ENCODE results near the gene LMO2. TPM values are rescaled to one million over a fixed set of nuclear protein-coding genes. Genes with fewer than 3 reads are reported as not detected.
"Not testable (repeated sequence)": the region's sequence is repeated elsewhere in the genome, so short reads cannot be mapped to it uniquely, and the experiment has no call there.

The LMO2 gene
- total and polyA plus RNA-seq, 2 experiments from 2014 or later: 25.6 to 33.4 TPM

- Histone ChIP-seq H3K4me3 (no peak overlapping the region), H3K27ac (no peak overlapping the region), H3K4me1 (ENCODE audit: low read depth) (peaks cover 25% of the 10 kb centered on the region), H3K27me3 (no peaks in the 10 kb centered on the region), H3K9me3 (ENCODE audit: low read depth) (no peaks in the 10 kb centered on the region), H3K36me3 (no peaks in the 10 kb centered on the region)
- no peak for TF ChIP-seq CTCF (IDR thresholded peaks at IDR 0.05; ENCODE audit: low read depth, low read length)
- DNase-seq (ENCODE audit: low read depth in 1 of 2, low spot score in 1 of 2): no peak
These were observed 42.6 kb upstream of the LMO2 start for GRCh38 chr11:33934450-33934849.

DNA sequence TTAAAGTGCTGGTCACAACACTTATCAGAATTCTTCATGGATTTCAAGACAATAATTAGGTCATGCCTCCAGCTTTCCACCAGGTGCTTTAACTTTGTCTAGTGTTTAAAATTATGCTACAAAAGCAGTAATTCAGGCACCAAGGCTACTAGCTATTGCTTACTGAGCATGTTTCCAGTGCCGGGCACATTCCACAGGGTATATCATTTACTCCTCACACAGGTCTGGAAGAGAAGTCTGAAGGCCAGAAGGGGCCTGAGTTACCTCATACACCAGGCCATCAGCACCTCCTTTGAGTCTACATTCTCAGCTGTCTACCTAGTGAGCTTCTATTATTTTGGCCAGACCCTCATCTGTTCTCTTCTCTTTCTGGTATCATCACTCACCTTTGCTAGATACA lies 41.7 kb upstream of the LMO2 start:
- Histone ChIP-seq H3K4me1 (ENCODE audit: low read depth) (peaks cover 25% of the 10 kb centered on the region), H3K4me3 (no peak overlapping the region), H3K36me3 (no peaks in the 10 kb centered on the region), H3K27me3 (no peaks in the 10 kb centered on the region), H3K9me3 (ENCODE audit: low read depth) (no peaks in the 10 kb centered on the region), H3K27ac (no peak overlapping the region)
- DNase-seq (ENCODE audit: low read depth in 1 of 2, low spot score in 1 of 2): no peak
- no peak for TF ChIP-seq CTCF (IDR thresholded peaks at IDR 0.05; ENCODE audit: low read depth, low read length)

DNA sequence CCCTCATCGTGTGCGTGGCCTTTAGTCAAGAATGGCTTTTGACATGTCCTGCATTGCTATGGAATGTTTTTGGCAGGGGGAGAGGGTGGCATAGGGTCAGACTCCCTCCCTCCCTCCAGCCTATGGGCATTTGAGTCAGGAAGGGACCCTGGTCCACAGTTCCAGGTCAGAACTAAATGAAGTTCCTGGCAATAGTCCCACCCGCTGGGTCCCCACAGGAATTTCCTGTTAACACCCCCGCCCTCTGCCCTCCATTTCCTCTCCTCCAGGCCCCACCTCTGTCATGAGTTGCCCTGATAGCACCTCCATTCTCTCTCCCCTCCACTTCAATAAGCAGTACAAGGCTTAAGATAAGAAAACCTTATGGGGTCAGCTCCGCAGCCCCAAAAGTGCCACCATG lies 40.8 kb upstream of the LMO2 start:
- Histone ChIP-seq H3K27ac (no peak overlapping the region), H3K4me3 (no peak overlapping the region), H3K9me3 (ENCODE audit: low read depth) (no peaks in the 10 kb centered on the region), H3K27me3 (no peaks in the 10 kb centered on the region), H3K36me3 (no peaks in the 10 kb centered on the region), H3K4me1 (ENCODE audit: low read depth) (peaks cover 25% of the 10 kb centered on the region)
- no peak for TF ChIP-seq CTCF (IDR thresholded peaks at IDR 0.05; ENCODE audit: low read depth, low read length)
- DNase-seq (ENCODE audit: low read depth in 1 of 2, low spot score in 1 of 2): no peak

DNA sequence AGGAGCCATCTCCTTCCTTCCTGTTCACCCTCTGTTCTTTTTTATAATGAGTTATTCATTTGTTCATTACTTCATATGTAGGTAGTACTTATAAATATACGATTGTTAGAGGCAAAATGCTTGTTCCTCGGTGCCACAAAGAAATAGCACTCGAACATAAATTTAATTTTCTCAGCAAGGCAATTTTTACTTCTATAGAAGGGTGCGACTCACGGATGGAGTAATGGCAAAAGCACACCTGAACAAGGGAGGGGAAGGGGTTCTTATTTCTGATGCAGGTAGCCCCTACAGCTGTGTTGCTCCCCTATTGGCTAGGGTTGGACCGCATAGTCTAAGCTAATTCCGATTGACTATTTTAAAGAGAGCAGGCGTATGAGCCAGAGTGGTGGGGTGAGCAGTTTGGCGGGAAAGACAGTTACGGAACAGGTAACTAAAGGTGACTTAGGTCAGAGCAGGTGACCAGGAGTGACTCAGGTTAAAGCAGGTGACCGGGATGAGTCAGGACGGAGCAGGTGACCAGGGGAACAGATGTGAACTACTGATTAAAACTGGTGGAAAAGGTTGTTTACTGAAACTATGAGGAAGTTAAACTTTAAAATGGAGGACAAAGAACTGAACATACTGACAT lies 40.0 kb upstream of the LMO2 start:
- H3K9me3 ChIP-seq (ENCODE audit: low read depth); H3K36me3 ChIP-seq; H3K27ac ChIP-seq; DNase-seq (ENCODE audit: low read depth in 1 of 2, low spot score in 1 of 2); H3K27me3 ChIP-seq; H3K4me3 ChIP-seq: not testable (repeated sequence)
- peaks cover 16% of the 10 kb centered on the region for H3K4me1 ChIP-seq (ENCODE audit: low read depth)

GRCh38 chr11:33931067-33931466 lies 39.2 kb upstream of the LMO2 start:
- Histone ChIP-seq H3K4me1 (ENCODE audit: low read depth) (peaks cover 11% of the 10 kb centered on the region), H3K36me3 (no peaks in the 10 kb centered on the region), H3K27me3 (no peaks in the 10 kb centered on the region), H3K27ac (no peak overlapping the region), H3K9me3 (ENCODE audit: low read depth) (no peaks in the 10 kb centered on the region), H3K4me3 (no peak overlapping the region)
- TF ChIP-seq CTCF (IDR thresholded peaks at IDR 0.05; ENCODE audit: low read depth, low read length): no peak
- DNase-seq (ENCODE audit: low read depth in 1 of 2, low spot score in 1 of 2): peak in 1 of 2 donors; percentile 43

DNA sequence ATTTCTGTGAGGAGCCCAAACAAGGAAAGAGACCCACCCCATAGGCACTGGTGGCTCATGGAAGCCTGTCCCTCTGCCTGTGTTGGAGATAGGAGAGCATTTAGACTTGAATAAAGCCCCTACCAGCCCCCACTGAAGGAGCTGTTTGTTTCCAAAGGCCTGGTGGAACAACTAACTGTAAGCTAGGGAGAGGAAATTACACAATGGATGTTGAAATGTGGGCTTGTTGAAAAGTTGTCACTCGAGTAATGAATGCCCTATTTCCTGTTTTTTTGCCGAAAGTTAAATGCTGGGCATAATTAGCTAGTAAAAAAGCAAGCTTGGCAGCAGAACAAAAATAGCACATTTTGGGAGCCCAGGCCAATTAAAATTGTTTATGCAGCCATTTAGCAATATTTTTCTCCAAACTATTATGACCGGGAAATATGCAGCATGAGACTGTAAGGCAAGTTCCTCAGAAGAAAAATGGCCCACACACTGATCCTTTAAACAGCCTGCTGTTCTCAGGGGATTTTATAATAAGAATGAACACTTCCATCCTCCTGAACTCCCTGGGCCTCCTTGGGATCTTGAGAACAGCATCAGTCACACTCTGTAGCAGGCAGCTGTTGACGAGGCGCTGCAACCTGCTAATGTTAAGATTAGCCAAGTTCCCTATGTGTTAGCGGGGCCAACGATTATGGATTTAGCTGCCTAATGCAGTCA lies 38.6 kb upstream of the LMO2 start:
- Histone ChIP-seq H3K27ac (no peak overlapping the region), H3K4me3 (no peak overlapping the region), H3K36me3 (no peaks in the 10 kb centered on the region), H3K4me1 (ENCODE audit: low read depth) (peaks cover 9% of the 10 kb centered on the region), H3K9me3 (ENCODE audit: low read depth) (no peaks in the 10 kb centered on the region), H3K27me3 (no peaks in the 10 kb centered on the region)
- no peak for TF ChIP-seq CTCF (IDR thresholded peaks at IDR 0.05; ENCODE audit: low read depth, low read length)
- peak; percentile 50 to 89 for DNase-seq (ENCODE audit: low read depth in 1 of 2, low spot score in 1 of 2)
